Smooth muscle cell (in vitro differentiated cells): ENCODE measurements around the gene DYNLRB1. TPM values are rescaled to one million over a fixed set of nuclear protein-coding genes. Genes with fewer than 3 reads are reported as not detected.

Source experiments
- DNase-seq: peaks from one replicate; lab custom pipeline; 2025; ENCODE audit not compliant: unreplicated experiment; lab: John Stamatoyannopoulos, UW
- H2AFZ ChIP-seq: fragments of 200-600 bp; sonication (generic); 2 replicates; pipeline ENCODE4 v1.6.0; 2016; ENCODE audit warnings: antibody characterized with exemption, low read depth, mild to moderate bottlenecking
- H3F3A ChIP-seq: fragments of 200-600 bp; sonication (generic); 2 replicates; pipeline ENCODE4 v1.6.0; 2017; ENCODE audit warnings: antibody characterized with exemption, low read depth
- H3K27ac ChIP-seq: fragments of 200-600 bp; sonication (generic); 2 replicates; pipeline ENCODE4 v1.5.1; 2016; ENCODE audit warnings: low read depth, mild to moderate bottlenecking
- H3K27me3 ChIP-seq: fragments of 200-600 bp; sonication (generic); 2 replicates; pipeline ENCODE4 v1.6.1; 2016; ENCODE audit warnings: low read depth, mild to moderate bottlenecking
- H3K36me3 ChIP-seq: fragments of 200-600 bp; sonication (generic); 2 replicates; pipeline ENCODE4 v1.5.1; 2016; ENCODE audit warnings: low read depth
- H3K4me1 ChIP-seq: fragments of 200-600 bp; sonication (generic); 2 replicates; pipeline ENCODE4 v1.5.1; 2016; ENCODE audit warnings: low read depth
- H3K4me2 ChIP-seq: fragments of 200-600 bp; sonication (generic); 2 replicates; pipeline ENCODE4 v1.6.0; 2016; ENCODE audit warnings: mild to moderate bottlenecking
- H3K4me3 ChIP-seq: fragments of 200-600 bp; sonication (generic); 2 replicates; pipeline ENCODE4 v1.5.1; 2016; ENCODE audit warnings: mild to moderate bottlenecking
- H3K79me2 ChIP-seq: fragments of 200-600 bp; sonication (generic); 2 replicates; pipeline ENCODE4 v1.6.0; 2016; ENCODE audit warnings: low read depth, mild to moderate bottlenecking
- H3K9ac ChIP-seq: fragments of 200-600 bp; sonication (generic); 2 replicates; pipeline ENCODE4 v1.6.0; 2016; ENCODE audit warnings: low read depth
- H3K9me3 ChIP-seq: fragments of 200-600 bp; sonication (generic); replicated peaks from 2 replicates; pipeline ENCODE4 v1.5.1; 2016; ENCODE audit warnings: low read depth
- H4K20me1 ChIP-seq: fragments of 200-600 bp; sonication (generic); 2 replicates; pipeline ENCODE4 v1.6.0; 2016; ENCODE audit warnings: low read depth
- WGBS: methylation state at CpG from one replicate; pipeline ENCODE4 v1.1.7; 2016; ENCODE audit warnings: low lambda C conversion rate; 5-methylcytosine and 5-hydroxymethylcytosine counted together
- polyA plus RNA-seq: library from polyadenylated mRNA; unstranded; fragments of >200 nt; fragmentation: Nextera tagmentation; extraction: Ambion mirVana; gene quantifications from 2 replicates; pipeline ENCODE4 v1.2.1, GENCODE V29; 2016
- total RNA-seq: library from RNA; depleted of rRNA; stranded (reverse); fragments of >200 nt; gene quantifications from 2 replicates; pipeline ENCODE4 v1.2.3, GENCODE V29; 2014
- TF ChIP-seq, protein P1 (sequence below): fragments of 200-600 bp; sonication (generic); IDR thresholded peaks from 2 replicates; pipeline ENCODE4 v1.5.1; 2017; ENCODE audit warnings: borderline replicate concordance, mild to moderate bottlenecking, antibody characterized with exemption; ENCODE audit not compliant: insufficient read depth, poor library complexity, severe bottlenecking

Gene DYNLRB1
- total and polyA plus RNA-seq, 2 experiments from 2014 or later, result 202 to 224 TPM

DNA sequence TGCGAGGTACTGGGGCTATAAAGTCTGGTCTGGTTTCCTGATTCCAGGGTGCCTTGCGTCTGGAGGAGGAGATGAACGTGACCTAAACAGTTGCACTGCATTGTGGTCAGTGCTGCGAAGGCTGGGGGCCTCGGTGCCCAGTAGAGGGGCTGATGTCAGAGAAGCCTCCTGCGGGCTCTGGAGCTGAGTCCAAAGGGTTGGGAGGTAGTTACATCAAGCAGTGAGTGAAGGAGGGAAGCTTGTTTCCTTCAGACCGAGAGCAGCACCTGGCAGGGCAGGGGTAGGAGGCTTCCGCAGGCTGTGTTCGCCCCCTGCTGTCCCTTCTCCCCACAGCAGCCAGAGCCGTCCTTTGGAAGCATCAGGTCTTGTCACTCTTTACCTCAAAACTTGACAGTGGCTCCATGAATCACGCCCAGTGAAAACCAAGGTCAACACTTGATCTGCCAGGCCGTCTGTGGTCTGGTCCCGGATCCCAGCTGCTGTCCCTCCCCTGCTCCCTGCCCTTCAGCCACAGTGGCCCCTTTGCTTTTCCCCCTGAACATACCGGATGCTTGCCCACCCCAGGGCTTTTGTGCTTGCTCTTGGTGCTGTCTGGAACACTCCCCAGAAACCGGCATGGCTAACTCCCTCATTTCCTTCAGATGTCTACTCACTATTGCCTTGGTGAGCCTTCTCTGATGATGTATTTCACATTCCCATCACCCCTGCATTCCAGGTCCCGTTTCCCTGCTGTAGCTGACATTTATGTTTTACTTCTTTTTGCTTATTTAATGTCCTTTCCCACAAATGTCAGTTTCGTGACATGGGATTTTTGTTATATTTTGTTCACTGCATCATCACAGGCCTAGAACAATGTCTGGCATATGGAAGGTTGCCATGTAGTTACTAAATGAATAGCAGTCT lies 7.0 kb downstream of the DYNLRB1 start:
- Histone ChIP-seq H3K27ac (peak overlapping the region; percentile 71), H3K4me1 (no peaks in the 10 kb centered on the region), H3K36me3 (no peaks in the 10 kb centered on the region), H2AFZ (no peak overlapping the region), H3K9ac (no peak overlapping the region), H3F3A (peaks cover 9% of the 10 kb centered on the region), H3K79me2 (peaks cover 71% of the 10 kb centered on the region), H4K20me1 (peaks cover 96% of the 10 kb centered on the region), H3K4me2 (peak overlapping the region; percentile 23), H3K9me3 (no peaks in the 10 kb centered on the region), H3K27me3 (no peaks in the 10 kb centered on the region), H3K4me3 (no peak overlapping the region)
- DNase-seq, result no peak
- TF ChIP-seq, protein P1, sequence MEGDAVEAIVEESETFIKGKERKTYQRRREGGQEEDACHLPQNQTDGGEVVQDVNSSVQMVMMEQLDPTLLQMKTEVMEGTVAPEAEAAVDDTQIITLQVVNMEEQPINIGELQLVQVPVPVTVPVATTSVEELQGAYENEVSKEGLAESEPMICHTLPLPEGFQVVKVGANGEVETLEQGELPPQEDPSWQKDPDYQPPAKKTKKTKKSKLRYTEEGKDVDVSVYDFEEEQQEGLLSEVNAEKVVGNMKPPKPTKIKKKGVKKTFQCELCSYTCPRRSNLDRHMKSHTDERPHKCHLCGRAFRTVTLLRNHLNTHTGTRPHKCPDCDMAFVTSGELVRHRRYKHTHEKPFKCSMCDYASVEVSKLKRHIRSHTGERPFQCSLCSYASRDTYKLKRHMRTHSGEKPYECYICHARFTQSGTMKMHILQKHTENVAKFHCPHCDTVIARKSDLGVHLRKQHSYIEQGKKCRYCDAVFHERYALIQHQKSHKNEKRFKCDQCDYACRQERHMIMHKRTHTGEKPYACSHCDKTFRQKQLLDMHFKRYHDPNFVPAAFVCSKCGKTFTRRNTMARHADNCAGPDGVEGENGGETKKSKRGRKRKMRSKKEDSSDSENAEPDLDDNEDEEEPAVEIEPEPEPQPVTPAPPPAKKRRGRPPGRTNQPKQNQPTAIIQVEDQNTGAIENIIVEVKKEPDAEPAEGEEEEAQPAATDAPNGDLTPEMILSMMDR, result peak; percentile 44
- WGBS, result 53% methylated on average over 17 of the region's 17 CpGs

GRCh38 chr20:34524426-34524825 lies 8.2 kb downstream of the DYNLRB1 start:
- 97% methylated on average over 11 of the region's 11 CpGs for WGBS
- H3F3A ChIP-seq, result peaks cover 9% of the 10 kb centered on the region
- no peak overlapping the region for H3K4me3 ChIP-seq
- peaks cover 96% of the 10 kb centered on the region for H4K20me1 ChIP-seq
- no peak for DNase-seq
- H3K79me2 ChIP-seq, result peaks cover 59% of the 10 kb centered on the region
- TF ChIP-seq, protein P1, result no peak
- no peaks in the 10 kb centered on the region for H3K27me3 ChIP-seq
- H3K27ac ChIP-seq, result peak overlapping the region; percentile 71
- H3K9ac ChIP-seq, result no peak overlapping the region
- H3K9me3 ChIP-seq, result no peaks in the 10 kb centered on the region
- no peak overlapping the region for H3K4me2 ChIP-seq
- no peaks in the 10 kb centered on the region for H3K4me1 ChIP-seq
- H3K36me3 ChIP-seq, result no peaks in the 10 kb centered on the region
- H2AFZ ChIP-seq, result no peak overlapping the region

- Histone ChIP-seq H3K4me1 (no peaks in the 10 kb centered on the region), H3K4me3 (no peak overlapping the region), H3K4me2 (peak overlapping the region; percentile 48), H4K20me1 (peaks cover 96% of the 10 kb centered on the region), H3F3A (peaks cover 9% of the 10 kb centered on the region), H3K27ac (peak overlapping the region; percentile 71), H2AFZ (no peak overlapping the region), H3K36me3 (no peaks in the 10 kb centered on the region), H3K79me2 (peaks cover 58% of the 10 kb centered on the region), H3K9me3 (no peaks in the 10 kb centered on the region), H3K9ac (peak overlapping the region; percentile 14), H3K27me3 (no peaks in the 10 kb centered on the region)
- TF ChIP-seq, protein P1, result no peak
- WGBS, result 80% methylated on average over 7 of the region's 7 CpGs
- no peak for DNase-seq
Measured at GRCh38 chr20:34525342-34525708, 9.1 kb downstream of the DYNLRB1 start.
